HCT116 (cell line): ENCODE measurements around the gene STIL. TPM values are rescaled to one million over a fixed set of nuclear protein-coding genes. Genes with fewer than 3 reads are reported as not detected.

Experiments
- ATAC-seq: fragments of 200-7000 bp; cut with Tn5 transposase; 2 replicates; pipeline ENCODE4 v1.9.1; 2020; ENCODE audit warnings: mild to moderate bottlenecking, moderate library complexity
- BruUV-seq: library from RNA; stranded (reverse); fragments of 400-500 nt; replicated peaks from 2 replicates; lab custom pipeline; 2021; lab: Mats Ljungman, UMichigan
- CTCF ChIA-PET: fragments of 300-600 bp; sonication (Branson Sonifier 250); formaldehyde crosslinking; loops from one replicate; lab custom pipeline; 2021; ENCODE audit warnings: antibody characterized with exemption; lab: Charles Lee
- POLR2A ChIA-PET: fragments of 300-600, 350-600 bp; sonication (Branson Sonifier 250); formaldehyde crosslinking; loops from one replicate; lab custom pipeline; 2021; ENCODE audit warnings: antibody characterized with exemption; lab: Charles Lee
- RAD21 ChIA-PET, 2 experiments: fragments of 300-600 bp; sonication (Branson Sonifier 250); formaldehyde crosslinking; loops; one replicate each; lab custom pipeline; 2023; ENCODE audit warnings: low total read pairs in 2 of 2; ENCODE audit not compliant: uncharacterized antibody in 2 of 2, unreplicated experiment in 2 of 2, low non-redundant PET in 1 of 2; lab: Charles Lee
- DNase-seq: peaks from one replicate; pipeline ENCODE4 v3.0.0-alpha.2; 2010; ENCODE audit warnings: low read depth, low spot score
- H2AFZ ChIP-seq: fragments of 200-600 bp; shearing (Covaris generic), sonication (generic); 2 replicates; pipeline ENCODE4 v1.6.1; 2017; ENCODE audit warnings: low read depth, mixed run types, mixed read lengths, antibody characterized with exemption, low read length; ENCODE audit not compliant: poor library complexity, severe bottlenecking
- H3K27ac ChIP-seq: 2 replicates; pipeline ENCODE4 v1.5.1; 2012; ENCODE audit warnings: low read depth, low read length
- H3K27me3 ChIP-seq: fragments of 200-600 bp; sonication (generic); 2 replicates; pipeline ENCODE4 v1.6.1; 2016; ENCODE audit warnings: mixed run types, low read length, mixed read lengths; ENCODE audit not compliant: insufficient read depth
- H3K36me3 ChIP-seq, 2 experiments: fragments of 200-500 bp in 1 of 2; fragments of 200-600 bp in 1 of 2; sonication (Bioruptor generic) in 1 of 2; sonication (generic) in 1 of 2; 2 replicates each; pipeline versions ENCODE4 v1.5.1 to v1.6.1; 2014 to 2016; ENCODE audit warnings: low read length in 2 of 2, inconsistent platforms in 1 of 2, mixed read lengths in 1 of 2, mixed run types in 1 of 2; ENCODE audit not compliant: insufficient read depth in 2 of 2, control insufficient read depth in 1 of 2
- H3K4me1 ChIP-seq, 2 experiments: fragments of 200-600 bp in 1 of 2; sonication (generic) in 1 of 2; 2 replicates each; pipeline versions ENCODE4 v1.5.1 to v1.6.1; 2012 to 2017; ENCODE audit warnings: low read length in 2 of 2, inconsistent platforms in 1 of 2, mild to moderate bottlenecking in 1 of 2, mixed read lengths in 1 of 2, mixed run types in 1 of 2, moderate library complexity in 1 of 2; ENCODE audit not compliant: insufficient read depth in 2 of 2, control insufficient read depth in 1 of 2
- H3K4me2 ChIP-seq: fragments of 200-600 bp; sonication (generic); 2 replicates; pipeline ENCODE4 v1.6.1; 2017; ENCODE audit warnings: mixed run types, low read length, mixed read lengths
- H3K4me3 ChIP-seq, 2 experiments: fragments of 200-600 bp in 1 of 2; sonication (generic) in 1 of 2; replicated peaks in 1 of 2; 2 replicates each; pipeline ENCODE4 v1.5.1; 2011 to 2016; ENCODE audit warnings: low read length in 2 of 2, control low read depth in 1 of 2, low read depth in 1 of 2, mild to moderate bottlenecking in 1 of 2, mixed read lengths in 1 of 2, mixed run types in 1 of 2
- H3K79me2 ChIP-seq: fragments of 200-600 bp; sonication (generic); 2 replicates; pipeline ENCODE4 v1.6.1; 2017; ENCODE audit warnings: mild to moderate bottlenecking, mixed run types, low read length, moderate library complexity, mixed read lengths; ENCODE audit not compliant: insufficient read depth
- H3K9ac ChIP-seq: fragments of 200-600 bp; sonication (generic); 2 replicates; pipeline ENCODE4 v1.6.1; 2016; ENCODE audit warnings: low read length, mixed read lengths
- H3K9me2 ChIP-seq: fragments of 200-600 bp; sonication (generic), shearing (Covaris generic); 2 replicates; pipeline ENCODE4 v1.6.1; 2017; ENCODE audit warnings: mixed run types, mild to moderate bottlenecking, moderate library complexity; ENCODE audit not compliant: insufficient read depth
- H3K9me3 ChIP-seq, 2 experiments: fragments of 200-500 bp in 1 of 2; fragments of 200-600 bp in 1 of 2; sonication (Bioruptor generic) in 1 of 2; sonication (generic) in 1 of 2; 2 replicates each; pipeline ENCODE4 v1.6.1; 2014 to 2017; ENCODE audit warnings: low read length in 2 of 2, mixed read lengths in 2 of 2, inconsistent platforms in 1 of 2, low read depth in 1 of 2, mild to moderate bottlenecking in 1 of 2, mixed run types in 1 of 2, moderate library complexity in 1 of 2; ENCODE audit not compliant: control insufficient read depth in 1 of 2, insufficient read depth in 1 of 2
- H4K20me1 ChIP-seq: fragments of 200-600 bp; sonication (generic), shearing (Covaris generic); 2 replicates; pipeline ENCODE4 v1.6.1; 2017; ENCODE audit warnings: mixed run types, mild to moderate bottlenecking, moderate library complexity; ENCODE audit not compliant: insufficient read depth
- CTCF ChIP-seq, 3 experiments: fragments of 200-600 bp in 1 of 3; sonication (generic) in 1 of 3; IDR thresholded peaks in 2 of 3; conservative IDR thresholded peaks in 1 of 3; 2 replicates each; pipeline ENCODE4 v1.5.1; 2012 to 2017; ENCODE audit warnings: low read depth in 2 of 3, low read length in 2 of 3, antibody characterized with exemption in 1 of 3, borderline replicate concordance in 1 of 3, control low read depth in 1 of 3, mild to moderate bottlenecking in 1 of 3, mixed read lengths in 1 of 3, mixed run types in 1 of 3, moderate library complexity in 1 of 3; ENCODE audit not compliant: insufficient read depth in 1 of 3
- EGR1 ChIP-seq: IDR thresholded peaks from 2 replicates; pipeline ENCODE4 v1.6.1; 2012; ENCODE audit warnings: low read depth
- FOSL1 ChIP-seq: IDR thresholded peaks from 2 replicates; pipeline ENCODE4 v1.6.1; 2012; ENCODE audit warnings: low read depth
- JUND ChIP-seq: IDR thresholded peaks from 2 replicates; pipeline ENCODE4 v1.6.1; 2012
- MAX ChIP-seq: IDR thresholded peaks from 2 replicates; pipeline ENCODE4 v1.6.1; 2012
- POLR2A ChIP-seq: IDR thresholded peaks from 2 replicates; pipeline ENCODE4 v1.7.0; 2011; ENCODE audit warnings: borderline replicate concordance; ENCODE audit not compliant: insufficient read depth, insufficient read length; ENCODE audit errors: extremely low read depth
- POLR2AphosphoS5 ChIP-seq: IDR thresholded peaks from 2 replicates; pipeline ENCODE4 v1.6.1; 2011; ENCODE audit warnings: mild to moderate bottlenecking, low read depth, low read length, moderate library complexity
- REST ChIP-seq: IDR thresholded peaks from 2 replicates; pipeline ENCODE4 v1.6.1; 2012; ENCODE audit warnings: low read depth
- SIN3A ChIP-seq: IDR thresholded peaks from 2 replicates; pipeline ENCODE4 v1.6.1; 2012; ENCODE audit warnings: low read depth
- SRF ChIP-seq: IDR thresholded peaks from 2 replicates; pipeline ENCODE4 v1.6.1; 2012; ENCODE audit warnings: low read depth
- TCF7L2 ChIP-seq: IDR thresholded peaks from 2 replicates; pipeline ENCODE4 v1.7.0; 2011; ENCODE audit warnings: borderline replicate concordance, inconsistent platforms; ENCODE audit not compliant: insufficient read depth, insufficient read length; ENCODE audit errors: extremely low read depth
- YY1 ChIP-seq: IDR thresholded peaks from 2 replicates; pipeline ENCODE4 v1.6.1; 2011; ENCODE audit warnings: low read length, low read depth, moderate library complexity, mild to moderate bottlenecking; ENCODE audit not compliant: insufficient replicate concordance; ENCODE audit errors: extremely low read depth
- ZBTB33 ChIP-seq: IDR thresholded peaks from 2 replicates; pipeline ENCODE4 v1.6.1; 2011; ENCODE audit warnings: mild to moderate bottlenecking, low read length, moderate library complexity; ENCODE audit not compliant: insufficient replicate concordance; ENCODE audit errors: extremely low read depth
- intact Hi-C: fragments of 100-400 bp; cut with micrococcal nuclease; formaldehyde crosslinking; loops from 2 replicates; pipeline ENCODE4 v1.10.0; 2022
- total RNA-seq: library from RNA; stranded (reverse); gene quantifications from one replicate; pipeline ENCODE4 v1.2.1, GENCODE V29; 2021; ENCODE audit not compliant: unreplicated experiment

The STIL gene
- total RNA-seq, 1 experiment from 2014 or later = 34.4 TPM

- H3K9me3 ChIP-seq = no peaks in the 10 kb centered on the region
- ChIA-PET POLR2A (no interaction called here), RAD21 (no interaction called here), CTCF (interaction anchor here (0.7 kb wide), 1 partner anchor 478 kb away, joined by 9 read pairs; no protein-coding TSS in a partner anchor)
- no TSS peak for BruUV-seq
- no peaks in the 10 kb centered on the region for H4K20me1 ChIP-seq
- ATAC-seq (no peak), DNase-seq (no peak)
- H3K4me1 ChIP-seq = no peaks in the 10 kb centered on the region
- no peaks in the 10 kb centered on the region for H3K36me3 ChIP-seq
- no peak overlapping the region for H3K9ac ChIP-seq
- H3K79me2 ChIP-seq = no peaks in the 10 kb centered on the region
- no peak overlapping the region for H3K4me2 ChIP-seq
- no peak overlapping the region for H3K27ac ChIP-seq
- no peak overlapping the region for H2AFZ ChIP-seq
- peaks cover 10% of the 10 kb centered on the region for H3K27me3 ChIP-seq
- no peaks in the 10 kb centered on the region for H3K9me2 ChIP-seq
- H3K4me3 ChIP-seq = no peak overlapping the region
- TF ChIP-seq EGR1 (no peak), TCF7L2 (no peak), POLR2A (no peak), ZBTB33 (no peak), SIN3A (no peak), POLR2AphosphoS5 (no peak), FOSL1 (no peak), JUND (no peak), YY1 (no peak), SRF (no peak), MAX (no peak), CTCF (IDR thresholded peaks at IDR 0.05 in 2 of 3, conservative IDR thresholded peaks at IDR 0.05 in 1 of 3; ENCODE audit: borderline replicate concordance in 1 of 3, insufficient read depth in 1 of 3, low read depth in 2 of 3, low read length in 2 of 3) (no peak), REST (no peak)
- TF ChIP-seq, all 23 proteins: peak for 0
- intact Hi-C loops = no loop called here
Observed at GRCh38 chr1:47225430-47226100, 88.4 kb downstream of the STIL start.
